HG03064 (cell line): Measurements from ENCODE around the gene ZNF385C.

Source experiments
- ATAC-seq: cut with Tn5 transposase; IDR thresholded peaks from one replicate; pipeline ENCODE4 v1.9.1; 2021; ENCODE audit warnings: low read depth; ENCODE audit not compliant: unreplicated experiment

Gene ZNF385C

DNA sequence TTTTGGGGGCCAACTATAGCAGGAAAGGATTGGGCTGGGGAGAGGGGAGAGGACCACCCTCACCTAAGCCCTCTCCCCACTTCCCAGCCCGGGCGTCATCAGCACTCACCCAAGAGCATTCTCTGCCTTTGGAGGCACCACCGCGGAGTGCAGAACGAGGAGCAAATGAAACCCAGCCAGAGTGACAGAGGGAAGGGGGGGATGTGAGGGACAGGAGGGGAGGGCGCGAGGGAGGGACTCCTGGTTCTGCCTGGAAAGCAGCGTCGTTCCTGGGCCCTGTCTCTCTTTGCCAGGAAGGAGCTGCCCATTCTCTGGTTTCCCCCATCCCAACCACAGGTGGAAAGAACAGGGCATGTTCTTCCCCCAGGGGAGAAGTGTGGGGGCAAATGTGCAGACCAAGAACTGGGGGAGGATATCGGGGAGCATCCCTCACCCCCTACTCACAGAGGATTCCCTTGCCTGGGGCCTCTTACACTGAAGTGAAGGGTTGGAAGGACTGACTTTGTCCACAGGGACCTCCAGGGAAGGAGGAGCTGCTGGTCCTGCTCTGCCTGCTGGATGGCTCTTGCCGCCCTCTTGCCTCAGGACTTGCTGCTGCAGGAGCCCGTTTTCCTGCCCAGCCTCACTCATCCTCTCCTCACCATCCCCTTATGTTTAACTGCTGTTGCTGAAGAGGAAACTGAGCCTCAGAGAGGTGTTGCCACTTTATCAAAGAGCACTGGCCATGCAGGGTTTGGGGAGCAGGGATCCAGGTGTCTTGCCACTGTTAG is 44.4 kb downstream of the ZNF385C start:
- no peak for ATAC-seq

DNA sequence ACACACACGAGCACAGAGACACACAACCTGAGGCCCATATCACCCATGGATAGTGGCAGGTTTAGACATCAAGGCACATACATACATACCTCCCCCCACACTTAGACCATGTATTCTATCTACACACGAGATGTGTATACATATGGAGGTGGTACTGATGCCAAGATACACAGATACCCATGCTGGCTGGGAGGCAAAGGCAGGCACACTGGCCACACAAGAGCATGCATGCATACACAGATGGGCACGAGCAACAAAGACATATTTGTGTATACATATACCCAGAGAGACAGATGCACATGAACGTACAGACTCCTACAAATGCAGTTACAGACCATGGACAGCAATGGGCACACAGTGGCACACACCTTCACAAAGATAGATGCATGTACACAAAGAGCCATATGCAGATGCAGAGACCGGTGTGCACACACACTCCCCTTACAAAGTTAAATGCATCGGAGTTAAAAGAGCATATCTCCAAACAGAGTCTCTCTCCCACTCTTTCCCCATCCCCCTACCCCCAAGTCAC is 45.9 kb downstream of the ZNF385C start:
- no peak for ATAC-seq

DNA sequence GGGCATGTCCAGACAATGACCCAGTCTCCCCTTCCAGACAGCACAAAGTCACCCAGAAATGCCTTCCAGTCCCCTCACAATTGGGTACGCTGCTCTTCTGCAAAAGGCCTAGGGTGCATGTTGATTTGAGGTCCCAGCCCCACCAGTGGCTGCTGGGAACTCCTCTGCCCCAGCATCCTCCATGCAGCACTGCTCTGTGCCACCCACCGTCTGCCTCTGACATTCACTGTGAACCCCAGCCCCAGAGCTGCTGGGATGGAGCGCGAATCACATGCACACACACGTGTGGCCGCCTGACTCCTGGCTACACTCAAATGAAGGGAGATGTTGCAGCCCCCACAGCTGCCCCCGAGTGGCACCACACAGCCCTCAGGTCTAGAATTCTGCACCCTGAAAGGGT is 46.6 kb downstream of the ZNF385C start:
- ATAC-seq, result no peak

DNA sequence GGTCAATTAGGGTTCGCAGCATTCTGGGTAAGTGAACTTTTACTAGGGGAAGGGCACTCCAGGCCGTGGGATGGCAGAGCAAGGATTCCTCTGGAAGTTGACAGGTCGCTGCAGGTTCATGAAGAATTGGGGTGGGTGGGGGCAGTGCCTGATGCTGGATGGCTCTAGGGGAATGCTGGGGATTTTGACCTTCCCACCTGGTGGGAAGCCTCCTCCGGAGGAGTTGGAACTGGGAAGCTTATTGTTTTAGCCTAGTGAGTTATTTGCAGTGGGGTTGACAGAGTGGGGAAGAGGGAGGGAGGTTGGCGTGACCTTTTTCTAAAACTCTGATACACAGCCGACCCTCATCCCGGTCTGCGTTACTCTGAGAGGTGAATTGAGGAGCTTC is 47.3 kb downstream of the ZNF385C start:
- ATAC-seq, result no peak

GRCh38 chr17:42050393-42051012 is 47.8 kb downstream of the ZNF385C start, which contains the start of gene C17orf113:
C17orf113 (minus strand) TSS chr17:42050601; CDS start chr17:42043376, 7,225 bp downstream.
- no peak for ATAC-seq

- no peak for ATAC-seq
These were observed 48.4 kb downstream of the ZNF385C start for GRCh38 chr17:42049834-42050392.

DNA sequence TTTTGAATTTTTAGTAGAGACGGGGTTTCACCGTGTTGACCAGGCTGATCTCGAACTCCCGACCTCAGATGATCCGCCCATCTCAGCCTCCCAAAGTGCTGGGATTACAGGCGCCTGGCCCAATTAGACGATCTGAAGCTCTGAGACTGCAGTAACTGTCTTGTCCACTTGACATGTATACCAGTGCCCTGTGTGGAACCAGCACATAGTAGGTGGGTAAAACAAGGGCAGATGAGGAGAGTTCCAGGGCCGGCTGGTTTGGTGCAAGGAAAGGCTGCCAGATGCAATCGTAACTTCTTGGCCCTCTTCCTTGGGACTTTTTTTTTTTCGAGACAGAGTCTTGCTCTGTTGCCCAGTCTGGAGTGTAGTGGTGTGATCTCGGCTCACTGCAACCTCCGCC is 50.9 kb downstream of the ZNF385C start:
- ATAC-seq, result no peak

DNA sequence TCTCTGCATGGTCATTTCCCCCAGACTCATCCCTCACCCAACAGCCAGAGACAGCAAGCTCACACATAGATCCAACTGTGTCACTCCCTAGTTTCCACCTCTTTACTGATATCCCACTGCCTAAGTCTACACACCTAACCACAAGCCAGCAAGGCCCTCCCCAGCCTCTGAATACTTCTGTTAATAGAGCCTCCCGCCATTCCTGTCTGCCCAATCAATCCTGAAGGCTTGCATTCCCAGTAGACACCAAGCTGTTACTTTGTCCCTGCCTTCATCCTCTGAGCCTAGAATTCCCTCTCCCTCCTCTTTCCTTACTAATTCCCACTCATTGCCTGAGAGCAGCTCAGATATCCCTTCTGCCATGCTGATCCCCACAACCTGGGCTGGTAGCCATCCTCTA is 52.6 kb downstream of the ZNF385C start:
- no peak for ATAC-seq

DNA sequence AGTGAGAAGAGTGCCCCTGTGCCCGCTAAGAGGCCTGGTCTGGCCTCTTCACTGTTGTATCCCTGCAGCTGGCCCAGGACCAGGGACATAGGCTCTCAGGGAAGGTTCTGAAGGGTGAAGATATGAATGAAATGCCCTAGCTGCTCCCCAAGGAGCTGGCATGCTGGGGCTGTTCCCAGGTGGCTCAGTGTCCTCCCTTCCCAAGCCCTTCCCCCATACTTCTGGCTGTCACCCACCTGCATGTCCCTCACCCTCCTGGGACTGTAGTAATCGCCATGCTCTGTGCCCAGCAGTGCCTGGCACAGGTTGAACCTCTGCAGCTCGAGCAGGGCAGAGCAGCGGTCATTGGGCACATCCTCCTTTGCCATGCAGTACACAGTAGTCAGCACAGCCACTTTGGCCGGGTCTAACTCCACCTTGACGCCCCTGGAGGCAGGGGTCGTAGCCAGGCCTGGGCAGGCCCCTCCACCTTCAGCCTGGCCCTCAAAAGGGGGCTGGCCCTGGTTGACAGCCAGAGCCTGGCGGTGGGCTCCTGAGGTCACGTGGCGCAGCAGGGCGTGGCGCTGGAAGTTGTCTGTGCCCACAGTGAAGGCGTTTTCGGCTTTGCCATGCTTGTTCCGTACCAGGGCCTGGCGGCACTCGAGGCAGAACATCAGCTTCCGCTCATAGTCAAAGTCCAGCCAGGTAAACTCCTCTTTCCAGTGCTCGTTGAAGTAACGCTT is 55.5 kb downstream of the ZNF385C start:
- no peak for ATAC-seq

GRCh38 chr17:42041619-42042018 is 56.7 kb downstream of the ZNF385C start:
- ATAC-seq, result no peak

GRCh38 chr17:42040818-42041217 is 57.5 kb downstream of the ZNF385C start:
- ATAC-seq, result no peak

- ATAC-seq, result no peak
These were observed 58.2 kb downstream of the ZNF385C start for GRCh38 chr17:42039794-42040763.

- no peak for ATAC-seq
These were observed 59.9 kb downstream of the ZNF385C start for GRCh38 chr17:42038221-42038973.

DNA sequence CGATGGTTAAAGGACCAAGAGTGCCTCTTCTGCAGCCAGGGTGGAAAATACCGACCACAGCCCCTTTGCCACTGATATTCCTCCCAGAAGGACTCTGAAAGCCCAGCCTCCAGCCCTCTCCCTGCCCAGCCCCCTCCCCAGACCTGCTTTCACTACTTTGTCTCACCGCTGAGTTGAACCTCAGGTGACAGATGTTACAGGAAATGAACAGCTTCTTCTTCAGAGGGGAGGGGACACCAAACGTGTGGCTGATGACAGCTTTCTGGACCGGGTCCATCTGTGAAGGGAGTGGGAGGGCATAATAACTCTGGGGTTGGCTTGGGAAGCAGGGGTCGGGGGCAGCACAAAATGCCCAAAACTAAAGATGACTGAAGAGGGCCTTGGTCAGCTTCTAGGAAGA is 64.2 kb downstream of the ZNF385C start:
- ATAC-seq, result no peak

- no peak for ATAC-seq
These were observed 66.7 kb downstream of the ZNF385C start for GRCh38 chr17:42031584-42031983.

DNA sequence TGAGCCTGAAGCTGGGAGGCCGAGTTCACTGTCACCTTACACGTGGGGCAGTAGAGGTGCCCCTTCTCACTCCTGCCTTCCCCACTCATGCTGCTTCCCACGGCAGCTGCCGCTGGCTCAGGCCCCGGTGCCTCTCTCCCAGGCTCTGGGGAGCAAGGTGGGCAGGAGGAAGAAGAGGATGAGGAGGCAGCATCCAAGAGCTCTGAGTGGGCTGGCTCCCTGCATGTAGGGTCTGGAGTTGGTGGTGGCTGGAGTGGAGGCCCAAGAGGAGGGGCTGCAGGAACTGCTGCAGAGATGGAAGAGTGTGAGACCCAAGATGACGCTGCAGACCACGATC is 69.5 kb downstream of the ZNF385C start:
- ATAC-seq, result no peak

GRCh38 chr17:42027961-42028790 is 70.1 kb downstream of the ZNF385C start:
- ATAC-seq, result no peak

- ATAC-seq, result no peak
These were observed 70.7 kb downstream of the ZNF385C start for GRCh38 chr17:42027590-42027889.
